Measurements from ENCODE around the gene BIRC2.

The BIRC2 gene

GRCh38 chr11:102306817-102307726, 39.9 kb upstream of the BIRC2 start:
- TF ChIP-seq MYC (IDR thresholded peaks at IDR 0.05; ENCODE audit: low read depth, low read length) (no peak), MAX (IDR thresholded peaks at IDR 0.05; ENCODE audit: low read depth, low read length) (no peak), CTCF (IDR thresholded peaks at IDR 0.05; ENCODE audit: low read depth, low read length) (no peak), POLR2A (IDR thresholded peaks at IDR 0.05; ENCODE audit: extremely low read depth, insufficient read length) (no peak)
- no peak overlapping the region for H3K4me3 ChIP-seq (ENCODE audit: low read depth, low read length)
- peak; percentile 46 for DNase-seq (ENCODE audit: low read depth)

DNA sequence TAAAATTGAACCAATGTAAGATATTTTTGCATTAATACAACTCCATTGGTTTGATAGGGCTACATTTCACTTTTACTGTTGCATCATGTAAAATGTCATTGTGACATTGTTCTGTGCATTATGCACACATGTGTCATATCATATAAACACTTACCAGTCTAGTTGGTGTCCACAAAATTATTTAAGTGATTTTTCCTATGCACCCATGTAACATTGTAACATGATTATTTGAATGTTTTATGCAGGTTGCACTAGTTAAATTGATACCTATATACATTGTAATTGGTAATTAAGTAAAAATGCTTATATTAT, 39.3 kb upstream of the BIRC2 start:
- no peak for TF ChIP-seq MAX (IDR thresholded peaks at IDR 0.05; ENCODE audit: low read depth, low read length)
- TF ChIP-seq POLR2A (IDR thresholded peaks at IDR 0.05; ENCODE audit: extremely low read depth, insufficient read length) = no peak
- no peak for TF ChIP-seq CTCF (IDR thresholded peaks at IDR 0.05; ENCODE audit: low read depth, low read length)
- no peak for TF ChIP-seq MYC (IDR thresholded peaks at IDR 0.05; ENCODE audit: low read depth, low read length)
- H3K4me3 ChIP-seq (ENCODE audit: low read depth, low read length) = no peak overlapping the region
- no peak for DNase-seq (ENCODE audit: low read depth)

DNA sequence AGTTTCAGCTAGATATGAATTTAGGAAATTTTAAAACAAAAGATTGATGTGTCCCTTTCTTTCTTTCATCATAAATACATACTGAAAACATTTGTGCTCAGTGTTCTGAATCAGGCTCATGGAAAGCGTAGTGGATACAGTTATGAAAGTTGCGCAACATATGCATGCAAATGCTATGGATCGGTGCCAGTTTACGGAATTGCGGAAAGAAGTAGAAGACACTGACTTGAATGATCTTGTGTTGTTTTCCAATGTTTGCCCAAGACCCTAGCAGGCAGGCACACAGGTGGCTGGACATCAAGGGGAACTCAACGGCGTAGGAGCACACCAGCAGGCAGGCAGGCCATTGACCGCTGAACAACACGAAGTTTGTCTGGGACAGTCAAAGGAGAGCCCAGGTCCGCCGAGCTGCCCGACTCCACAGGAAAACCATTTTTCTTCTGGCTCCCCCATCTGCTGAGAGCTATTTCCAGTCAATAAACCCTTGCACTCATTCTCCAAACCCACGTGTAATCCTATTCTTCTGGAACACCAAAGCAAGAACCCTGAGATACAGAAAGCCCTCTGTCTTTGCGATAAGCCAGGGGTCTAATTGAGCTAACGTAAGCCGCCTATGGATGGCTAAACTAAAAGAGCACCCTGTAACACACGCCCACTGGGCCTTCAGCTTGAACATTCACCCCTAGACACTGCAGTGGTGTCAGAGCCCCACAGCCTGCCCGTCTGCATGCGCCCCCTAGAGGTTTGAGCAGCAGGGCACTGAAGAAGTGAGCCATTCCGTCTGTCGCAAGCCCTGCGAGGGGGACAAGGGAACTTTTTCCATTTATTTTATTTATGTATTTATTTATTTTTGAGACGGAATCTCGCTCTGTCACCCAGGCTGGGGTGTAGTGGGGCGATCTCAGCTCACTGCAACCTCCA, 37.1 kb upstream of the BIRC2 start:
- no peak for TF ChIP-seq POLR2A (IDR thresholded peaks at IDR 0.05; ENCODE audit: extremely low read depth, insufficient read length)
- TF ChIP-seq CTCF (IDR thresholded peaks at IDR 0.05; ENCODE audit: low read depth, low read length) = peak; percentile 14
- peak; percentile 19 for DNase-seq (ENCODE audit: low read depth)
- no peak overlapping the region for H3K4me3 ChIP-seq (ENCODE audit: low read depth, low read length)

GRCh38 chr11:102312667-102313066, 34.3 kb upstream of the BIRC2 start:
- TF ChIP-seq MAX (IDR thresholded peaks at IDR 0.05; ENCODE audit: low read depth, low read length) (no peak), POLR2A (IDR thresholded peaks at IDR 0.05; ENCODE audit: extremely low read depth, insufficient read length) (no peak), MYC (IDR thresholded peaks at IDR 0.05; ENCODE audit: low read depth, low read length) (no peak), CTCF (IDR thresholded peaks at IDR 0.05; ENCODE audit: low read depth, low read length) (no peak)
- H3K4me3 ChIP-seq (ENCODE audit: low read depth, low read length) = peak overlapping the region; percentile 16
- no peak for DNase-seq (ENCODE audit: low read depth)

DNA sequence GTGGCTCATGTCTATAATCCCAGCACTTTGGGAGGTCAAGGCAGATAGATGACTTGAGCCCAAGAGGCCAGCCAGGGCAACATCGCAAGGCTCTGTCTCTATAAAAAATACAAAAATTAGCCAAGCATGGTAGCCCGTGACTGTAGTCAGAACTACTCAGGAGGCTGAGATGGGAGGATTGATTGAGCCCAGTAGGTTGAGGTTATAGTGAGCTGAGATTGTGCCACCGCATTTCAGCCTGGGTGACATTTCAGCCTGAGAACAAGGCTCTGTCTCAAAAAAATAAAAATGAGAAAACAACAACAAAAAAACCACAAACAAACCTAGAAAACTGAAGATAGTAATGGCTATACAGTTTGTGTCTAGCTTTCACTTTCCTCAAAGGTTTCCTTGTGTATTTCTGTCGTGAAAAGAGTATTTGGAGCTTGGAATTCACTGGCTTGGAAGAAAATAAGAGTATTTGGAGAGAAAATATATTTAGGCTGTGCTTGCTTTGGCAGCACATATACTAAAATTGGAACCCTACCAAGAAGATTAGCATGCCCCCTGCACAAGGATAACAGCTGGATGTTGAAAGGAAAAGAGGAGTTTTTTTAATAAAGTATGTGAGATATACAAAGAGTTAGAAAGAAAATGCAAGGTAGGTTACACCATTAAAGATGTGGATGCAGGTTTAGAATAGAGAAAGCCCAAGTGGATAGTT, 33.6 kb upstream of the BIRC2 start:
- DNase-seq (ENCODE audit: low read depth) = no peak
- TF ChIP-seq MAX (IDR thresholded peaks at IDR 0.05; ENCODE audit: low read depth, low read length) (no peak), CTCF (IDR thresholded peaks at IDR 0.05; ENCODE audit: low read depth, low read length) (no peak), POLR2A (IDR thresholded peaks at IDR 0.05; ENCODE audit: extremely low read depth, insufficient read length) (no peak), MYC (IDR thresholded peaks at IDR 0.05; ENCODE audit: low read depth, low read length) (no peak)
- H3K4me3 ChIP-seq (ENCODE audit: low read depth, low read length) = no peak overlapping the region

Data from NB4 (cell line).